PFSK-1 (cell line): ENCODE data around the gene RHCG.

Source experiments
- FOXP2 ChIP-seq: optimal IDR thresholded peaks from 2 replicates; pipeline ENCODE3; 2011; ENCODE audit warnings: borderline replicate concordance, control low read depth, inconsistent platforms; ENCODE audit not compliant: insufficient read depth; ENCODE audit errors: extremely low read length, extremely low read depth
- POLR2AphosphoS5 ChIP-seq: IDR thresholded peaks from 2 replicates; pipeline ENCODE4 v1.6.1; 2012; ENCODE audit warnings: low read depth, mild to moderate bottlenecking, control low read depth, low read length, moderate library complexity
- SIN3A ChIP-seq: IDR thresholded peaks from 2 replicates; pipeline ENCODE4 v1.6.1; 2012; ENCODE audit warnings: mild to moderate bottlenecking, low read length, moderate library complexity, borderline replicate concordance; ENCODE audit not compliant: insufficient read depth
- TAF1 ChIP-seq: IDR thresholded peaks from 2 replicates; pipeline ENCODE4 v1.6.1; 2012; ENCODE audit warnings: low read length, control low read depth, borderline replicate concordance; ENCODE audit not compliant: insufficient read depth
- TF ChIP-seq, protein P1 (sequence below), 2 experiments: IDR thresholded peaks; 2 replicates each; pipeline versions ENCODE4 v1.6.1 to v1.8.0; 2011 to 2012; ENCODE audit warnings: low read depth in 2 of 2, low read length in 2 of 2, control low read depth in 1 of 2, inconsistent platforms in 1 of 2, mild to moderate bottlenecking in 1 of 2, moderate library complexity in 1 of 2; ENCODE audit not compliant: insufficient read depth in 1 of 2

RHCG gene

DNA sequence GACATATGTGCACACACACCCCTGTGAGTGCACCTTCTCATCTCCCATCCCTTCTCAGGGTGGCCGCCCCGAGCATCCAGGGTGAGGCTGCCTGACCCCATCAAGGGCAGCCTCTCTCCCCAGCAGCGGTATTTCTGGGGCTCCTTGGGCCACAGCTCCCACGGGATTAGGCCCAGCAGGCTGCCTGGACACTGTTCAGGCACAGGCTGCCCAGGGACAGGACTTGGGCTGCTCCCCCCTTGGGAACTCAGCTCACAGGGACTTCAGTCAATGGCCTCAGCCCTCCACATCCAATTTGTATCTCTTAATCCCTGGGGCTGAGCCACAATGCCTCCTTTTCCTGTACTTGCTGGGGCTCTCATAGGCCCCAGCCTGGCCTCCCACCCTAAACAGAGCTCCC is 35.0 kb downstream of the RHCG start:
- TF ChIP-seq TAF1 = no peak
- no peak for TF ChIP-seq POLR2AphosphoS5
- TF ChIP-seq SIN3A = no peak
- TF ChIP-seq, protein P1, sequence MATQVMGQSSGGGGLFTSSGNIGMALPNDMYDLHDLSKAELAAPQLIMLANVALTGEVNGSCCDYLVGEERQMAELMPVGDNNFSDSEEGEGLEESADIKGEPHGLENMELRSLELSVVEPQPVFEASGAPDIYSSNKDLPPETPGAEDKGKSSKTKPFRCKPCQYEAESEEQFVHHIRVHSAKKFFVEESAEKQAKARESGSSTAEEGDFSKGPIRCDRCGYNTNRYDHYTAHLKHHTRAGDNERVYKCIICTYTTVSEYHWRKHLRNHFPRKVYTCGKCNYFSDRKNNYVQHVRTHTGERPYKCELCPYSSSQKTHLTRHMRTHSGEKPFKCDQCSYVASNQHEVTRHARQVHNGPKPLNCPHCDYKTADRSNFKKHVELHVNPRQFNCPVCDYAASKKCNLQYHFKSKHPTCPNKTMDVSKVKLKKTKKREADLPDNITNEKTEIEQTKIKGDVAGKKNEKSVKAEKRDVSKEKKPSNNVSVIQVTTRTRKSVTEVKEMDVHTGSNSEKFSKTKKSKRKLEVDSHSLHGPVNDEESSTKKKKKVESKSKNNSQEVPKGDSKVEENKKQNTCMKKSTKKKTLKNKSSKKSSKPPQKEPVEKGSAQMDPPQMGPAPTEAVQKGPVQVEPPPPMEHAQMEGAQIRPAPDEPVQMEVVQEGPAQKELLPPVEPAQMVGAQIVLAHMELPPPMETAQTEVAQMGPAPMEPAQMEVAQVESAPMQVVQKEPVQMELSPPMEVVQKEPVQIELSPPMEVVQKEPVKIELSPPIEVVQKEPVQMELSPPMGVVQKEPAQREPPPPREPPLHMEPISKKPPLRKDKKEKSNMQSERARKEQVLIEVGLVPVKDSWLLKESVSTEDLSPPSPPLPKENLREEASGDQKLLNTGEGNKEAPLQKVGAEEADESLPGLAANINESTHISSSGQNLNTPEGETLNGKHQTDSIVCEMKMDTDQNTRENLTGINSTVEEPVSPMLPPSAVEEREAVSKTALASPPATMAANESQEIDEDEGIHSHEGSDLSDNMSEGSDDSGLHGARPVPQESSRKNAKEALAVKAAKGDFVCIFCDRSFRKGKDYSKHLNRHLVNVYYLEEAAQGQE (IDR thresholded peaks at IDR 0.05; ENCODE audit: insufficient read depth in 1 of 2, low read depth in 2 of 2, low read length in 2 of 2) = no peak
- TF ChIP-seq FOXP2 = no peak

DNA sequence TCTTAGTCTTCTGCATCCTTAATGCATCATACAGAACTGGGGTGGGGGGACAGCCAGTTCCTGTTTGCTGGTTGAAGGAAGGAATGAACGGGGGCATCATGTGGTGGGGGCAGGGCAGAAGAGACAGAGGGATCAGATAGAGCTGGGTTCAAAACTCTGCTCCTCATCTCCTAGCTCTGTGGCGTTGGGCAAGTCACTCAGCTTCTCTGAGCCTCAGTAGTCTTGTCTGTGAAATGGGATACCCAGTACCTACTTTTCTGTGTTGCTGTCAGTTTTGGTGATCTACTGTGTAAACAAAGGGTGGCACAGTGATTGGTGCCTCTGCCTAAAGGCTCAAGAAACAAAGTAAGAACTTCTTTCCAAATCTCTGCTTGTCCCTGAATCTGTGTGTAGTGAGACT is 36.3 kb downstream of the RHCG start:
- TF ChIP-seq, protein P1 (IDR thresholded peaks at IDR 0.05; ENCODE audit: insufficient read depth in 1 of 2, low read depth in 2 of 2, low read length in 2 of 2) = no peak
- TF ChIP-seq TAF1 (no peak), POLR2AphosphoS5 (no peak), SIN3A (no peak), FOXP2 (no peak)

DNA sequence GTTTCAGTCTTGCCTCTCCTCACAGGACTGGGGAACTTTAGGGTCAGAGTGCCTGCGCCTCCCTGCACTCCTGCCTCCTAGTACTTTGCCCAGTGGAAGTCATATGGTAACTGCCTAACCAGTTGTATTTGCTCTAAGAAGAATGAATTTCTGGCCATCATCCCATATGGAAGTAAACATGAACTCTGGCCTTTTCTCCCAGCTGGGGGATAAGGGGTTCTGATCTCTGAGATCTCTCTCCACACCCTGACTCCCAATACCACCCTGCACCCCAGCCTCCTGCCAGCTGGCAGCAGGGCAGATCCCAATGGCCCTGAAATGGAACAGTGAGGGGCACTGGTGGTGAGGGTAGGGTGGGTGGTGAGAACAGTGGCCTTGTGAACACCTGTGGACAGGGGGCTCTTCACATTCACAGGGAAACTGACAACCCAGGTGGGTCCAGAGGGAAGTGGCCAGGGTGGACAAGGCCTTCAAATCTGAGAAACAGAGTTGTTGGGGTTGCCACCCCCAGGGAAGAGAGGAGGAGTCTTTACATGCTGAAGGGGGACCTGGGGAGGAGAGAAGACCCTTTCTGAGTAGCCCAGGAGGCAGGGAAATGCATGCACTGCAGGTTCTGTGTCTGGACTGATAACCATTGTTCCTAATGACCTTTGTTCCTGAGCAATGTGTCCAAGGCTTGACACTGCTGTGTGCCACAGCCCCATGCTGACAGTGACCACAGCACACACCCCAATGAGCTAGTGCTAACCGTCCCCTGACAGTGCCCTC is 36.9 kb downstream of the RHCG start:
- TF ChIP-seq, protein P1 (IDR thresholded peaks at IDR 0.05; ENCODE audit: insufficient read depth in 1 of 2, low read depth in 2 of 2, low read length in 2 of 2) = no peak
- TF ChIP-seq FOXP2 (no peak), SIN3A (no peak), POLR2AphosphoS5 (no peak), TAF1 (no peak)

DNA sequence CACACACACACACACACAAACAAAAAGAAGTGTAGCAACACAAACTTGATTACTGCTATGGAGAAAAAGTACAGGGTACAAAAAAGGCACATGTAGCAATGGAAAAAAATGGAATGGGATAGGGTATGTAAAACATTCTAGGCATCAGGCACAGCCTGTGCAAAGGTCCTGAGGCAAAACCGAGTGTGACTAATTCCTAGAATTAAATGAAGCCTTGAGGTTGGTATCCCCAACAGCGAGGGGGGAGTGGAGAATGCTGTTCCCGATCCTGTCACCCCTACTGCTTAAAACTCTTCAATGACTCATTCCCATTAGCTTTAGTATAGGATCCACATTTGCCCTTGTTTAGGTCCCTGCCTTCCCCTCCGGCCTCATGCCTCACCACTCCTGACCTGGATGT is 37.9 kb downstream of the RHCG start:
- no peak for TF ChIP-seq TAF1
- TF ChIP-seq SIN3A = no peak
- TF ChIP-seq, protein P1 (IDR thresholded peaks at IDR 0.05; ENCODE audit: insufficient read depth in 1 of 2, low read depth in 2 of 2, low read length in 2 of 2) = no peak
- TF ChIP-seq POLR2AphosphoS5 = no peak
- no peak for TF ChIP-seq FOXP2

DNA sequence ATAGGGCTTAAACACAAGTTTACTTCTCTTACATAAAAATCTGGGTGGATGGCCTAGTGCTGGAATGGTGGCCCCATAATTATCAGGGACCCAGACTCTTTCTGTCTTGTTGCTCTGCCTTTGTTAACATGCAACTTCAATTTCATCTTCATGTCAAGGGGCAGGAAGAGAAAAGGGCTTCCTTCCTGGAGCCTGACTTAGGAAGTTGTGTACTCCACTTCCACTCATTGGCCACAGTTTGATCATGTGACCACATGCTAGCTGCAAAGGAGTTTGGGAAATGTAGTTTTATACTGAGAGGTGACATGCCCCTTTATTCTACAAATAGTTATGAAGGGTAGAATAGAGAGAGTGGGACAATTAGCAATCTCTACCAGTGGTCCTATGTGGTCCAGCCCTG is 39.3 kb downstream of the RHCG start:
- TF ChIP-seq TAF1 (no peak), SIN3A (no peak), POLR2AphosphoS5 (no peak), FOXP2 (no peak)
- TF ChIP-seq, protein P1 (IDR thresholded peaks at IDR 0.05; ENCODE audit: insufficient read depth in 1 of 2, low read depth in 2 of 2, low read length in 2 of 2) = no peak
